OCI-LY1 (cell line): ENCODE results near the gene SEMA3D.

ENCODE experiments used
- H2AFZ ChIP-seq: fragments of 200-600 bp; sonication (generic), shearing (Covaris generic); 2 replicates; pipeline ENCODE4 v1.6.0; 2014; ENCODE audit warnings: antibody characterized with exemption, mild to moderate bottlenecking, low read length
- H3F3A ChIP-seq: fragments of 200-600 bp; sonication (generic), shearing (Covaris generic); 2 replicates; pipeline ENCODE4 v1.6.0; 2014; ENCODE audit warnings: mild to moderate bottlenecking, antibody characterized with exemption, low read length, moderate library complexity; ENCODE audit not compliant: insufficient read depth
- H3K27ac ChIP-seq: fragments of 200-600 bp; sonication (generic); 2 replicates; pipeline ENCODE4 v1.5.1; 2014; ENCODE audit warnings: low read length, mixed run types, mild to moderate bottlenecking, low read depth; ENCODE audit not compliant: poor library complexity, severe bottlenecking
- H3K27me3 ChIP-seq: fragments of 200-600 bp; sonication (generic); 2 replicates; pipeline ENCODE4 v1.6.0; 2014; ENCODE audit warnings: antibody characterized with exemption, mild to moderate bottlenecking, low read length, moderate library complexity; ENCODE audit not compliant: insufficient read depth
- H3K36me3 ChIP-seq: fragments of 200-600 bp; sonication (generic); 2 replicates; pipeline ENCODE4 v1.6.1; 2014; ENCODE audit warnings: mild to moderate bottlenecking, antibody characterized with exemption, low read length, moderate library complexity, mixed read lengths; ENCODE audit not compliant: insufficient read depth
- H3K4me1 ChIP-seq: fragments of 200-600 bp; sonication (generic); 2 replicates; pipeline ENCODE4 v1.5.1; 2014; ENCODE audit warnings: mild to moderate bottlenecking, low read length, moderate library complexity; ENCODE audit not compliant: insufficient read depth, severe bottlenecking
- H3K4me2 ChIP-seq: fragments of 200-600 bp; sonication (generic), shearing (Covaris generic); 2 replicates; pipeline ENCODE4 v1.6.1; 2014; ENCODE audit warnings: low read length
- H3K4me3 ChIP-seq: fragments of 200-600 bp; sonication (generic); 2 replicates; pipeline ENCODE4 v1.5.1; 2014; ENCODE audit warnings: low read length, low read depth, mild to moderate bottlenecking, mixed read lengths; ENCODE audit not compliant: poor library complexity, severe bottlenecking
- H3K79me2 ChIP-seq: fragments of 200-600 bp; shearing (Covaris generic); 2 replicates; pipeline ENCODE4 v1.6.1; 2016; ENCODE audit warnings: mixed run types, low read length, mixed read lengths; ENCODE audit not compliant: insufficient read depth
- H3K9ac ChIP-seq: fragments of 200-600 bp; sonication (generic), shearing (Covaris generic); 2 replicates; pipeline ENCODE4 v1.6.1; 2014; ENCODE audit warnings: mild to moderate bottlenecking, low read length, mixed read lengths
- H3K9me2 ChIP-seq: fragments of 200-600 bp; sonication (generic), shearing (Covaris generic); 2 replicates; pipeline ENCODE4 v1.6.1; 2014; ENCODE audit warnings: low read depth, mild to moderate bottlenecking, low read length, mixed read lengths
- H3K9me3 ChIP-seq: fragments of 200-600 bp; shearing (Covaris generic); 2 replicates; pipeline ENCODE4 v1.6.1; 2014; ENCODE audit warnings: low read length, mixed read lengths
- H4K20me1 ChIP-seq: fragments of 200-600 bp; sonication (generic), shearing (Covaris generic); 2 replicates; pipeline ENCODE4 v1.6.0; 2016; ENCODE audit warnings: mild to moderate bottlenecking, low read length; ENCODE audit not compliant: insufficient read depth
- EZH2 ChIP-seq: fragments of 200-600 bp; sonication (generic), shearing (Covaris generic); IDR thresholded peaks from 2 replicates; pipeline ENCODE4 v1.8.0; 2017; ENCODE audit warnings: borderline replicate concordance, mixed run types, mild to moderate bottlenecking, antibody characterized with exemption, low read length, moderate library complexity, mixed read lengths
- TF ChIP-seq, protein P1 (sequence below): fragments of 200-600 bp; sonication (generic), shearing (Covaris generic); IDR thresholded peaks from 2 replicates; pipeline ENCODE4 v1.5.1; 2017; ENCODE audit warnings: mild to moderate bottlenecking, antibody characterized with exemption, low read length, moderate library complexity, mixed read lengths

SEMA3D gene

DNA sequence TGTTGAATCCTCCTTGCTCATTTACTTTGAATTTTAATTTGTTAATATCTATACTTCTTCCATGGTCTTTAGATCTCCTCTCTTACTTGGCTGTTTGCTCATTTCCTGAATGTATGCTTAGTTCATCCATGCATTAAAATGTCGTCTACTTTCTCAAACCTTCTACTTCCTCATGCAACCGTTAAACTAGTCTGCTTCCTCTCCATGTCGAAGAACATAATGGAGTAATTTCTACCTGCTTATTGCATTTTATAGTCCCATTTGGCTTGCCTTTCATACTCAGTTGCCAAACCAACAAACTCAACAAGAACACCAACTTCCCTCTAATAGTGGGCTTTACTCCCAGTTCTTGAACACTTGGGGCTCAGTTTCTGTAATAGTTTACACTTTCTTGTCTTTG lies 43.8 kb upstream of the SEMA3D start:
- Histone ChIP-seq H3K27ac (no peak overlapping the region), H3K4me3 (no peak overlapping the region), H4K20me1 (no peaks in the 10 kb centered on the region), H3K79me2 (no peaks in the 10 kb centered on the region), H3K27me3 (no peaks in the 10 kb centered on the region), H2AFZ (no peak overlapping the region), H3F3A (no peaks in the 10 kb centered on the region), H3K4me1 (no peaks in the 10 kb centered on the region), H3K36me3 (no peaks in the 10 kb centered on the region), H3K9me2 (no peaks in the 10 kb centered on the region), H3K9me3 (no peaks in the 10 kb centered on the region; the same call in 1 of the 2 replicates), H3K9ac (no peak overlapping the region), H3K4me2 (no peak overlapping the region)
- TF ChIP-seq, protein P1, sequence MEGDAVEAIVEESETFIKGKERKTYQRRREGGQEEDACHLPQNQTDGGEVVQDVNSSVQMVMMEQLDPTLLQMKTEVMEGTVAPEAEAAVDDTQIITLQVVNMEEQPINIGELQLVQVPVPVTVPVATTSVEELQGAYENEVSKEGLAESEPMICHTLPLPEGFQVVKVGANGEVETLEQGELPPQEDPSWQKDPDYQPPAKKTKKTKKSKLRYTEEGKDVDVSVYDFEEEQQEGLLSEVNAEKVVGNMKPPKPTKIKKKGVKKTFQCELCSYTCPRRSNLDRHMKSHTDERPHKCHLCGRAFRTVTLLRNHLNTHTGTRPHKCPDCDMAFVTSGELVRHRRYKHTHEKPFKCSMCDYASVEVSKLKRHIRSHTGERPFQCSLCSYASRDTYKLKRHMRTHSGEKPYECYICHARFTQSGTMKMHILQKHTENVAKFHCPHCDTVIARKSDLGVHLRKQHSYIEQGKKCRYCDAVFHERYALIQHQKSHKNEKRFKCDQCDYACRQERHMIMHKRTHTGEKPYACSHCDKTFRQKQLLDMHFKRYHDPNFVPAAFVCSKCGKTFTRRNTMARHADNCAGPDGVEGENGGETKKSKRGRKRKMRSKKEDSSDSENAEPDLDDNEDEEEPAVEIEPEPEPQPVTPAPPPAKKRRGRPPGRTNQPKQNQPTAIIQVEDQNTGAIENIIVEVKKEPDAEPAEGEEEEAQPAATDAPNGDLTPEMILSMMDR = no peak
- no peak for TF ChIP-seq EZH2

GRCh38 chr7:85229544-85229943 lies 42.7 kb upstream of the SEMA3D start:
- no peaks in the 10 kb centered on the region; the same call in 1 of the 2 replicates for H3K9me3 ChIP-seq
- no peaks in the 10 kb centered on the region for H3K79me2 ChIP-seq
- H2AFZ ChIP-seq = no peak overlapping the region
- H3K4me1 ChIP-seq = no peaks in the 10 kb centered on the region
- H3K4me2 ChIP-seq = no peak overlapping the region
- no peaks in the 10 kb centered on the region for H3K27me3 ChIP-seq
- no peaks in the 10 kb centered on the region for H3K36me3 ChIP-seq
- H3K9ac ChIP-seq = no peak overlapping the region
- TF ChIP-seq, protein P1 = no peak
- no peak for TF ChIP-seq EZH2
- no peaks in the 10 kb centered on the region for H4K20me1 ChIP-seq
- no peaks in the 10 kb centered on the region for H3K9me2 ChIP-seq
- no peaks in the 10 kb centered on the region for H3F3A ChIP-seq
- H3K27ac ChIP-seq = no peak overlapping the region
- H3K4me3 ChIP-seq = no peak overlapping the region

- Histone ChIP-seq H3F3A (no peaks in the 10 kb centered on the region), H3K36me3 (no peaks in the 10 kb centered on the region), H3K9me2 (no peaks in the 10 kb centered on the region; the same call in 1 of the 2 replicates), H3K9ac (no peak overlapping the region), H3K9me3 (no peaks in the 10 kb centered on the region; the same call in 1 of the 2 replicates), H3K4me2 (no peak overlapping the region), H3K27ac (no peak overlapping the region), H3K79me2 (no peaks in the 10 kb centered on the region), H3K4me1 (no peaks in the 10 kb centered on the region), H2AFZ (no peak overlapping the region), H3K4me3 (no peak overlapping the region), H3K27me3 (no peaks in the 10 kb centered on the region), H4K20me1 (no peaks in the 10 kb centered on the region)
- TF ChIP-seq, protein P1 = no peak
- TF ChIP-seq EZH2 = no peak
These were observed 39.7 kb upstream of the SEMA3D start for GRCh38 chr7:85226361-85227085.
